Testis (tissue), 3 donors: Measurements from ENCODE around the gene CUL1. TPM values are rescaled to one million over a fixed set of nuclear protein-coding genes. Genes with fewer than 3 reads are reported as not detected.

ENCODE experiments used
- DNase-seq: peaks from one replicate; pipeline ENCODE4 v3.0.0-alpha.2; 2019
- H3K27ac ChIP-seq, 2 donors: fragments of 200-600 bp; sonication (generic); one replicate each; pipeline ENCODE4 v1.5.1; 2019
- H3K27me3 ChIP-seq: fragments of 200-600 bp; sonication (generic); one replicate; pipeline ENCODE4 v1.5.1; 2019
- H3K36me3 ChIP-seq: fragments of 200-600 bp; sonication (generic); one replicate; pipeline ENCODE4 v1.5.1; 2017; ENCODE audit warnings: low read depth; ENCODE audit errors: missing control alignments
- H3K4me1 ChIP-seq: fragments of 200-600 bp; sonication (generic); one replicate; pipeline ENCODE4 v1.5.1; 2019
- H3K4me3 ChIP-seq, 2 donors: fragments of 200-600 bp; sonication (generic); one replicate each; pipeline ENCODE4 v1.5.1; 2017 to 2019
- H3K9me3 ChIP-seq: fragments of 200-600 bp; sonication (generic); one replicate; pipeline ENCODE4 v1.5.1; 2017
- POLR2A ChIP-seq: fragments of 450-650 bp; IDR thresholded peaks from one replicate; pipeline ENCODE4 v1.6.1; 2017; ENCODE audit warnings: antibody characterized with exemption, mild to moderate bottlenecking, moderate library complexity
- WGBS, 2 donors: methylation state at CpG; one replicate each; pipeline ENCODE4 v1.1.5; 2018; 5-methylcytosine and 5-hydroxymethylcytosine counted together
- intact Hi-C: fragments of 100-400 bp; cut with DNase I; formaldehyde crosslinking; loops from one replicate; pipeline ENCODE4 v1.15.1; 2023; ENCODE audit warnings: low total_unique reads
- polyA plus RNA-seq: library from polyadenylated mRNA; stranded (reverse); fragments of 350-450 nt; fragmentation: Illumina TruSeq; extraction: RNeasy Lipid Tissue Mini Kit (QIAGEN cat#74804); gene quantifications from one replicate; pipeline ENCODE4 v1.2.3, GENCODE V29; 2014; ENCODE audit warnings: low read depth, low replicate concordance; ENCODE audit not compliant: insufficient read depth
- total RNA-seq, 2 donors: library from RNA; depleted of rRNA; stranded (reverse); fragments of >200 nt; gene quantifications; one replicate each; pipeline ENCODE4 v1.2.3, GENCODE V29; 2016
- TF ChIP-seq, protein P1 (sequence below), 3 experiments: fragments of 450-650 bp in 2 of 3; fragments of 200-600 bp in 1 of 3; sonication (generic) in 1 of 3; IDR thresholded peaks; one replicate each; pipeline ENCODE4 v1.5.1; 2016 to 2019; ENCODE audit warnings: antibody characterized with exemption in 3 of 3, mild to moderate bottlenecking in 2 of 3, moderate library complexity in 1 of 3

Gene CUL1
- total and polyA plus RNA-seq, 3 donors from 2014 or later = 151 to 206 (median 161) TPM

DNA sequence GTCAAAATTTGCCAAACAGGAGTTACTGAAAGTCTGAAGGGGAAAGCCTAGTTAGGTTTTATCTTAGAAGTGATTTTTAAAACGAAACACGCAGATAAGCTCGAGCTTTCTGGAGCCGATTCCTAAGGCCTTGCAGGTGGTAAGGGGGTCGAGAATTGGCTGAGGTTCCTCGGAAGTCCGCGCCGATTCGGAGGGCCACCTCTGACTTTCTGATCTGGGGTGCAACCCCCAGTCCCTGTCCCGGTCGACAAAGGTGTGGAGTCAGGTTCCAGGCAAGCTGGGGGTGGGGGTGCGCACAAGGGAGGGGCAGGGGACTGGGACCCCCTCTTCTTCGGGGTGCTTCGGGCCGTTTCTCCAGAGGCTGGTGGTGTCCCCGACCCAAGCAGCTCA is 701 bp upstream of the CUL1 start:
- Histone ChIP-seq H3K4me3 (peak overlapping the region; percentile 96 to 98), H3K4me1 (peaks cover 19% of the 10 kb centered on the region), H3K36me3 (no peaks in the 10 kb centered on the region), H3K27ac (peak overlapping the region; percentile 99), H3K9me3 (no peaks in the 10 kb centered on the region), H3K27me3 (no peaks in the 10 kb centered on the region)
- DNase-seq = peak; percentile 45
- 0% methylated on average over 10 to 17 of the region's 17 CpGs for WGBS, 2 donors
- TF ChIP-seq POLR2A = no peak
- TF ChIP-seq, protein P1, sequence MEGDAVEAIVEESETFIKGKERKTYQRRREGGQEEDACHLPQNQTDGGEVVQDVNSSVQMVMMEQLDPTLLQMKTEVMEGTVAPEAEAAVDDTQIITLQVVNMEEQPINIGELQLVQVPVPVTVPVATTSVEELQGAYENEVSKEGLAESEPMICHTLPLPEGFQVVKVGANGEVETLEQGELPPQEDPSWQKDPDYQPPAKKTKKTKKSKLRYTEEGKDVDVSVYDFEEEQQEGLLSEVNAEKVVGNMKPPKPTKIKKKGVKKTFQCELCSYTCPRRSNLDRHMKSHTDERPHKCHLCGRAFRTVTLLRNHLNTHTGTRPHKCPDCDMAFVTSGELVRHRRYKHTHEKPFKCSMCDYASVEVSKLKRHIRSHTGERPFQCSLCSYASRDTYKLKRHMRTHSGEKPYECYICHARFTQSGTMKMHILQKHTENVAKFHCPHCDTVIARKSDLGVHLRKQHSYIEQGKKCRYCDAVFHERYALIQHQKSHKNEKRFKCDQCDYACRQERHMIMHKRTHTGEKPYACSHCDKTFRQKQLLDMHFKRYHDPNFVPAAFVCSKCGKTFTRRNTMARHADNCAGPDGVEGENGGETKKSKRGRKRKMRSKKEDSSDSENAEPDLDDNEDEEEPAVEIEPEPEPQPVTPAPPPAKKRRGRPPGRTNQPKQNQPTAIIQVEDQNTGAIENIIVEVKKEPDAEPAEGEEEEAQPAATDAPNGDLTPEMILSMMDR (IDR thresholded peaks at IDR 0.05) = no peak
- intact Hi-C loops = no loop called here

DNA sequence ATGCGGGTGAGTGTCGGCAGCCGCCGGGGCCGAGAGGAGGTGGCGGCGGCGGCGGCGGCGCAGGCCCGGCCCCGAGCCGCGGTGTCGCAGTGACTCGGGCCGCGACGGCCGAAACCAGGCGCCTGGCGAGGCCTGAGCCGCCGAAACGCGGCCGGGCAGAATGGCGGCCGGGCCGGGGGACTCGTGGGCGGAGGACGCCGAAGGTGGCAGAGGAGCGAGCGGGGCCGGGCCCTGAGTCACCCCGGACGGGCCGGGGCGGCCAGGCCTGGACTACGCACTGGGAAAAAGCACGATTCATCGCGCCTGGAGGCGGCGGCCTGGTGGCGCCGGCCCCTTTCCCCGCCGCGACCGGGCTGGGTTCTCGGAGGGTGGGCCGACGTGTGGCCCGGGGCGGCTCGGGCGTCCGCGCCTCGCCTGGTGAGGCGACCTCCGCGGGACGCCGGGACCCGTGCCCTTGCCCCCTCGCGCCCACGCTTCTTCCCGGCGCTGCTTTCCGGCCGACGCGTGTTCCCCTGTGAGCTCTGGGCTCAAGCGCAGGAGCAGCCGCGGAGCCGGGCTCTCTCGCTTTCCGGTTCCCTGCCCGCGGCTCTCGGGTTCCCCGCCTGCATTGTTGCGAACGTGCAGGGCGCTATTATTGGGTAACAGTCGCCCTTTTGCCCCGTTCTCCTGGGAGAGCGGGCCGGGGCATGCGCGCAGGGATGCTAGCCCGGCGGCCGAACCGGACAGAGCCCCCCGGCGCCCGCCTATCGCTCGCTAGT is 500 bp downstream of the CUL1 start:
- no peaks in the 10 kb centered on the region for H3K36me3 ChIP-seq
- no peaks in the 10 kb centered on the region for H3K27me3 ChIP-seq
- intact Hi-C loops = no loop called here
- DNase-seq = peak; percentile 67
- H3K4me3 ChIP-seq = peak overlapping the region; percentile 96 to 98
- no peaks in the 10 kb centered on the region for H3K9me3 ChIP-seq
- WGBS, 2 donors = 0% methylated on average over 1 to 85 of the region's 107 CpGs
- H3K4me1 ChIP-seq = peaks cover 19% of the 10 kb centered on the region
- H3K27ac ChIP-seq = peak overlapping the region; percentile 99
- TF ChIP-seq, protein P1 (IDR thresholded peaks at IDR 0.05) = no peak
- TF ChIP-seq POLR2A = no peak

DNA sequence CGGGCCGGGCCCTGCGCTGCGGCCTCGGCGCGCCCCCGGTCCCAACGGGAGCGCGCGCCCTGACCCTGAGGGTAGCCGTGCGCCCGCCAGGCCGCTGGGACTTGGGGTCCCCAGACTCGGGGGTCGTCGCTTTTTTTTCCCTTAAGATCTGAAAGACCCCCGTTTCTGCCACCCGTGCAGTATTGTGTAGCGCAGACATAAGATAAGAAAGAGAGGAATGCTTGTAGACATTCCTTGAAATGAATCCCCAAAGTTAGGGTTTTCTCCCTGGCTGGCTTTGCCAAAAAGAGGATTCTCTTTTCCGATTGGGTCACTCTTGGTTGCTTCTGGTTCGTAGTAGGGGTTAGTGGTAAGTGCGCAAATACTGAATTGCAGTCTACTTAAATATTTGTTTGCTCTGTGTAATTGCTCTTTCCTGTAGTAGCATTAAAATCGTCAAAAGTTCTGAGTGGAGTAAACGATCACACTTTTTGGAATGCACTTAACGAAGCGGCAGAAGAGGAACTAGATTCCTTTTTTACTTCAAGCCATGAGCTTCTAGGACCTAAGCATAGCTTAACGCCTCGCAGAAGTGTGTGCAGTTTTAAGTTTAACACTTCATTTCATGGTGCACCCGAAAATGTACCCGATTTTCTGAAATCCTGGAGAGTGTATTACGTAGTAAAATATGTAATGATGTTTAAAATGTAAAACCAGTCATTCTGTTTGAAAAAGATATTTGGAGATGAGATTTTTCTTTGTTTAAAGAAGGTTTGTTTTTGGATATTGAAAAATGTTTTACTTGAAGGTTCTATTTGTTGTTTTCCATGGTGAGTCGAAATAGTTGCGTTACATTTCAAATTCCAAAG is 1.3 kb downstream of the CUL1 start:
- Histone ChIP-seq H3K36me3 (no peaks in the 10 kb centered on the region), H3K27me3 (no peaks in the 10 kb centered on the region), H3K4me3 (peak overlapping the region; percentile 96 to 98), H3K9me3 (no peaks in the 10 kb centered on the region), H3K4me1 (peaks cover 25% of the 10 kb centered on the region), H3K27ac (peak overlapping the region; percentile 99)
- TF ChIP-seq, protein P1 (IDR thresholded peaks at IDR 0.05) = no peak
- intact Hi-C loops = no loop called here
- 0 to 2% methylated on average over 17 to 34 of the region's 36 CpGs for WGBS, 2 donors
- no peak for DNase-seq

DNA sequence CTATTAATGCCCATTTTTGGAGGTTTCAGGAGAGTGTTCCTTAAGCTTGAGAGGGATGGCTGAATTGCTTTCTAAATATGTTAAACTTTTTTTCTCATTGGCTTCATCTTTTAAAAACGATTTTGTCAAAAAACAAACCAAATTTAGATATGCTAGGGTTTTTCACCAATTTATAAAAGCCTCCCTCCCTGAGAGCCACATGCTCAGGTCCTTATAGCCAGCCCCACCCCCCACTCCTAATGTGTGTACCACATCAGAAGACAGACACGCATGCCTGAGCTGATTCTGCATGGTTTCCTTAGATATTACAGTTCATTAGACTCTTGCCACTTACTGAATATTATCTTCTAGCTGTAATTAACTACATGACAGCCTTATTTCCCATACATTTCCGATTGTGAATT is 2.0 kb downstream of the CUL1 start:
- intact Hi-C loops = no loop called here
- no peaks in the 10 kb centered on the region for H3K9me3 ChIP-seq
- peaks cover 25% of the 10 kb centered on the region for H3K4me1 ChIP-seq
- TF ChIP-seq, protein P1 (IDR thresholded peaks at IDR 0.05) = no peak
- no peak for TF ChIP-seq POLR2A
- 12% methylated on average over 3 of the region's 3 CpGs for WGBS, 2 donors
- H3K36me3 ChIP-seq = no peaks in the 10 kb centered on the region
- peak overlapping the region; percentile 99 for H3K27ac ChIP-seq
- peak; percentile 88 for DNase-seq
- no peaks in the 10 kb centered on the region for H3K27me3 ChIP-seq
- peak overlapping the region; percentile 96 to 98 for H3K4me3 ChIP-seq
